ENCODE results near the gene ZBTB46. TPM values are rescaled to one million over a fixed set of nuclear protein-coding genes. Genes with fewer than 3 reads are reported as not detected.
"Not testable (repeated sequence)": the region's sequence is repeated elsewhere in the genome, so short reads cannot be mapped to it uniquely, and the experiment has no call there.

The ZBTB46 gene
- 52.2 TPM for total RNA-seq

DNA sequence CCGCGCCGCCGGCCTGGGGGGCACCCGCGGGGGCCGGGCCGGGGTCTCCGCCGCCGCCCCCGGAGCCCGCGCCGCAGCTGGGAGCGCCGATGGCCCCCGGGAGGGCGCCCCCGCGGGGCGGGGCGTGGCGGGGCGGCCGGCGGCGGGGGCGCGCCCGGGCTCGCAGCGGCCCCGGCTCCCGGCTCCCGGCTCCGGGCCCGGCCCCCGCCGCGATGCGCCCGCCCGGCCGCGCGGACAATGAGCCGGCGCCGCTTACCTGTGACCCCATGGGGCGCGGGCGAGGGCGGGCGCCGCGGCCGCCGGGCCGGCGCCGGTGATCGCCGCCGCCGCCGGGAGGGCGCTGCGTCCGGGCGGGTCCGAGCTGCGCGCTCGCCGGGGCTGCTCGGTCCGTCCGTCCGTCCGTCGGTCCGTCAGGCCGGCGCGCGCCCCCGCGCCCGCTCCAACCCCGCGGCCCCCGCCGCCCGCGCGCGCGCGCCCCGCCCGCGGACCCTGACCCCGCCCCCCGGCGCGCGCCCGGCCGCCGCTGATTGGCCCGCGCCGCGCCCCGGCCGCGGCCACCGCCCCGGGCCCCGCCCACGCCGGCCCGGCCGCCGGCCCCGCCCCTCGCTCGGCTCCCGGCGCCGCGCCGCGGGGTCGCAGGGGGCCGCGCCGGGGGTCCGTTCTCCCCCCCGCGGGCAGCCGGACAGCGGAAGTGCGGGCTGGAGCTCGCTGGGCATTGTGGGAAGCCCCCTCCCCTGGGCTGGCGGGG is at the start of gene ZBTB46:
Gene ZBTB46 (minus strand): TSS at position 424 of the 748 bp plus-strand sequence. CDS start 40,507 bp downstream, outside the sequence.
- no peaks in the 10 kb centered on the region for H3K36me3 ChIP-seq (ENCODE audit: control insufficient read depth in 3 of 3, insufficient read depth in 3 of 3, low read length in 3 of 3)
- no peak within 1 kb of the TSS for H3K27ac ChIP-seq (ENCODE audit: low read depth, low read length)
- peaks cover 20 to 41% (median 26%) of the 10 kb centered on the region in 3 donors for H3K4me1 ChIP-seq (ENCODE audit: control insufficient read depth in 3 of 3, insufficient read depth in 3 of 3, low read length in 3 of 3)
- H3K27me3 ChIP-seq (ENCODE audit: control insufficient read depth in 3 of 3, insufficient read depth in 3 of 3, low read length in 3 of 3) = peaks cover 0 to 16% (median 0%) of the 10 kb centered on the region in 3 donors
- H3K4me3 ChIP-seq (ENCODE audit: low read length in 3 of 3) = peak within 1 kb of the TSS; percentile 58 to 74 (median 73)
- no peaks in the 10 kb centered on the region for H3K9me3 ChIP-seq (ENCODE audit: control insufficient read depth in 3 of 3, low read length in 3 of 3)
- peak within 1 kb of the TSS; percentile 16 to 82 (median 74) for H3K9ac ChIP-seq (ENCODE audit: low read depth in 1 of 3, low read length in 3 of 3)

GRCh38 chr20:63878899-63879663 is 48.0 kb upstream of the ZBTB46 start:
- H3K9ac ChIP-seq (ENCODE audit: low read depth in 1 of 3, low read length in 3 of 3) = peak overlapping the region in 1 of 3 donors; percentile 73
- H3K27me3 ChIP-seq (ENCODE audit: control insufficient read depth in 3 of 3, insufficient read depth in 3 of 3, low read length in 3 of 3) = no peaks in the 10 kb centered on the region
- peaks cover 32 to 55% (median 50%) of the 10 kb centered on the region in 3 donors for H3K36me3 ChIP-seq (ENCODE audit: control insufficient read depth in 3 of 3, insufficient read depth in 3 of 3, low read length in 3 of 3)
- no peaks in the 10 kb centered on the region for H3K9me3 ChIP-seq (ENCODE audit: control insufficient read depth in 3 of 3, low read length in 3 of 3)
- H3K4me3 ChIP-seq (ENCODE audit: low read length in 3 of 3) = no peak overlapping the region
- peak overlapping the region; percentile 81 for H3K27ac ChIP-seq (ENCODE audit: low read depth, low read length)
- H3K4me1 ChIP-seq (ENCODE audit: control insufficient read depth in 3 of 3, insufficient read depth in 3 of 3, low read length in 3 of 3) = peaks cover 17 to 29% (median 24%) of the 10 kb centered on the region in 3 donors

GRCh38 chr20:63877755-63878470 is 46.8 kb upstream of the ZBTB46 start:
- no peaks in the 10 kb centered on the region for H3K27me3 ChIP-seq (ENCODE audit: control insufficient read depth in 3 of 3, insufficient read depth in 3 of 3, low read length in 3 of 3)
- peak overlapping the region in 2 of 3 donors; percentile 57 to 73 for H3K9ac ChIP-seq (ENCODE audit: low read depth in 1 of 3, low read length in 3 of 3)
- peaks cover 33 to 52% (median 50%) of the 10 kb centered on the region in 3 donors for H3K36me3 ChIP-seq (ENCODE audit: control insufficient read depth in 3 of 3, insufficient read depth in 3 of 3, low read length in 3 of 3)
- peaks cover 13 to 26% (median 22%) of the 10 kb centered on the region in 3 donors for H3K4me1 ChIP-seq (ENCODE audit: control insufficient read depth in 3 of 3, insufficient read depth in 3 of 3, low read length in 3 of 3)
- peak overlapping the region in 1 of 3 donors; percentile 22 for H3K4me3 ChIP-seq (ENCODE audit: low read length in 3 of 3)
- no peaks in the 10 kb centered on the region for H3K9me3 ChIP-seq (ENCODE audit: control insufficient read depth in 3 of 3, low read length in 3 of 3)
- peak overlapping the region; percentile 81 for H3K27ac ChIP-seq (ENCODE audit: low read depth, low read length)

DNA sequence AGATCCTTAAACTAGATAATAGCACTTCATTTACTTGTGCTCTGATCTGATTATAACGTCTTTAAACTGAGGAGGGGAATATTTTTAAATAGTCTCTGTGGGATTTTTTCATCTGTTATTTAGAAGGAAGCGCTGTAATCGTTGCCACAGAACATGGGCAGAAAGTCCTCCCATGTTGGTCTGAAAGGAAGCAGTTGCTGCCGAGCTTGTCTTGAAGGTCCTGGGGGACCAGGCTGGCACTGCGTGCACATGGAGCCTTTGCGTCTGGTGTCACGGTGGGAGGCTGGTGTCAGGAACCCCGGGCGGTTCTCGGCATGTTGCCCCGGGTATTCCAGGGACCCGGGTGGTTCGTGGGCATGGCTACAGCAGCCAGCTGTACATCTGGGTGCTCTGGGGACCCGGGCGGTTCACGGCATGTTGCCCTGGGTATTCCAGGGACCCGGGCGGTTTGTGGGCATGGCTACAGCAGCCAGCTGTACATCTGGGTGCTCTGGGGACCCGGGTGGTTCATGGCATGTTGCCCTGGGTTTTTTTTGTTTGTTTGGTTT is 45.5 kb upstream of the ZBTB46 start:
- Histone ChIP-seq H3K27ac (ENCODE audit: low read depth, low read length) (no peak overlapping the region), H3K4me3 (ENCODE audit: low read length in 3 of 3) (no peak overlapping the region), H3K27me3 (ENCODE audit: control insufficient read depth in 3 of 3, insufficient read depth in 3 of 3, low read length in 3 of 3) (no peaks in the 10 kb centered on the region), H3K36me3 (ENCODE audit: control insufficient read depth in 3 of 3, insufficient read depth in 3 of 3, low read length in 3 of 3) (peaks cover 31 to 51% (median 41%) of the 10 kb centered on the region in 3 donors), H3K4me1 (ENCODE audit: control insufficient read depth in 3 of 3, insufficient read depth in 3 of 3, low read length in 3 of 3) (peaks cover 13 to 26% (median 22%) of the 10 kb centered on the region in 3 donors), H3K9me3 (ENCODE audit: control insufficient read depth in 3 of 3, low read length in 3 of 3) (no peaks in the 10 kb centered on the region), H3K9ac (ENCODE audit: low read depth in 1 of 3, low read length in 3 of 3) (no peak overlapping the region)

DNA sequence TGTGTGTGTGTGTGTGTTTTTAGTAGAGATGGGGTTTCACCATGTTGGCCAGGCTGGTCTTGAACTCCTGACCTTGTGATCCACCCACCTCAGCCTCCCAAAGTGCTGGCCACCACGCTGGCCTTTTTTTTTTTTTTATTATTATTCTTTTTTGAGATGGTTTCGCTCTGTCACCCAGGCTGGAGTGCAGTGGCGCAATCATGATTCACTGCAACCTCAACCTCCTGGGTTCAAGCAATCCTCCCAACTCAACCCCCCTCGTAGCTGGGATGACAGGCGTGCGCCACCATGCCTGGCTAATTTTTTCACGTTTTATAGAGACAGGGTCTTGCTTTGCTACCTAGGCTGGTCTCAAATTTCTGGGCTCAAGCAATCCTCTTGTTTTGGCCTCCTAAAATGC is 43.2 kb upstream of the ZBTB46 start:
- Histone ChIP-seq H3K36me3 (ENCODE audit: control insufficient read depth in 3 of 3, insufficient read depth in 3 of 3, low read length in 3 of 3) (peaks cover 41 to 59% (median 47%) of the 10 kb centered on the region in 3 donors), H3K4me1 (ENCODE audit: control insufficient read depth in 3 of 3, insufficient read depth in 3 of 3, low read length in 3 of 3) (peaks cover 13 to 25% (median 22%) of the 10 kb centered on the region in 3 donors), H3K27ac (ENCODE audit: low read depth, low read length) (peak overlapping the region; percentile 57)
- not testable (repeated sequence) for H3K4me3 ChIP-seq (ENCODE audit: low read length in 3 of 3); H3K9me3 ChIP-seq (ENCODE audit: control insufficient read depth in 3 of 3, low read length in 3 of 3); H3K27me3 ChIP-seq (ENCODE audit: control insufficient read depth in 3 of 3, insufficient read depth in 3 of 3, low read length in 3 of 3); H3K9ac ChIP-seq (ENCODE audit: low read depth in 1 of 3, low read length in 3 of 3)

- H3K27ac ChIP-seq (ENCODE audit: low read depth, low read length) = peak overlapping the region; percentile 57
- peaks cover 8 to 18% (median 15%) of the 10 kb centered on the region in 3 donors for H3K4me1 ChIP-seq (ENCODE audit: control insufficient read depth in 3 of 3, insufficient read depth in 3 of 3, low read length in 3 of 3)
- H3K9ac ChIP-seq (ENCODE audit: low read depth in 1 of 3, low read length in 3 of 3) = no peak overlapping the region
- H3K4me3 ChIP-seq (ENCODE audit: low read length in 3 of 3) = no peak overlapping the region
- no peaks in the 10 kb centered on the region for H3K27me3 ChIP-seq (ENCODE audit: control insufficient read depth in 3 of 3, insufficient read depth in 3 of 3, low read length in 3 of 3)
- peaks cover 43 to 61% (median 46%) of the 10 kb centered on the region in 3 donors for H3K36me3 ChIP-seq (ENCODE audit: control insufficient read depth in 3 of 3, insufficient read depth in 3 of 3, low read length in 3 of 3)
- H3K9me3 ChIP-seq (ENCODE audit: control insufficient read depth in 3 of 3, low read length in 3 of 3) = no peaks in the 10 kb centered on the region
These were observed 42.5 kb upstream of the ZBTB46 start for GRCh38 chr20:63873477-63873971.

DNA sequence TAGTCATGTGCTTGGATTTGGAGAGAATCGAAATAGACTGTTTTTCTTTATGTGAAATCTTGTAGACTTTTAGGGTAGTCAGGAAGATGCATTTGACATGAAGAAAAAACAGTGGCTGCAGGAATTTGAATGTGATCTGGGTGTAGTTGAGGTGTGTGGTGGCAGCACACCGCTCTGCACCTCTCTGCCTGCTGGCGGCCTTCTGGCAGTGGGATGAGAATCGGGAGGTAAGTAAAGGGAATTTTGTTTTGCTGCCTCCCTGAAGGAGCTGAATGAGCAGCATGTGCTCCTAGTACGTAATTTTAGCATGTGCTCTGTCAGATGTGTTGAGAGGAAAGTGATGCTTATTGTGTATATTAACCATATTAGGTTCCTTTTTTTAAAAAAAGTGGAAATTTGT is 37.2 kb upstream of the ZBTB46 start:
- Histone ChIP-seq H3K4me1 (ENCODE audit: control insufficient read depth in 3 of 3, insufficient read depth in 3 of 3, low read length in 3 of 3) (peaks cover 12 to 26% (median 22%) of the 10 kb centered on the region in 3 donors), H3K36me3 (ENCODE audit: control insufficient read depth in 3 of 3, insufficient read depth in 3 of 3, low read length in 3 of 3) (peaks cover 8 to 21% (median 21%) of the 10 kb centered on the region in 3 donors), H3K27me3 (ENCODE audit: control insufficient read depth in 3 of 3, insufficient read depth in 3 of 3, low read length in 3 of 3) (no peaks in the 10 kb centered on the region), H3K27ac (ENCODE audit: low read depth, low read length) (no peak overlapping the region), H3K4me3 (ENCODE audit: low read length in 3 of 3) (no peak overlapping the region), H3K9me3 (ENCODE audit: control insufficient read depth in 3 of 3, low read length in 3 of 3) (no peaks in the 10 kb centered on the region), H3K9ac (ENCODE audit: low read depth in 1 of 3, low read length in 3 of 3) (no peak overlapping the region)

- H3K9me3 ChIP-seq (ENCODE audit: control insufficient read depth in 3 of 3, low read length in 3 of 3); H3K27me3 ChIP-seq (ENCODE audit: control insufficient read depth in 3 of 3, insufficient read depth in 3 of 3, low read length in 3 of 3); H3K4me3 ChIP-seq (ENCODE audit: low read length in 3 of 3); H3K9ac ChIP-seq (ENCODE audit: low read depth in 1 of 3, low read length in 3 of 3); H3K27ac ChIP-seq (ENCODE audit: low read depth, low read length): not testable (repeated sequence)
- H3K36me3 ChIP-seq (ENCODE audit: control insufficient read depth in 3 of 3, insufficient read depth in 3 of 3, low read length in 3 of 3) = peaks cover 11 to 22% (median 22%) of the 10 kb centered on the region in 3 donors
- peaks cover 14 to 29% (median 26%) of the 10 kb centered on the region in 3 donors for H3K4me1 ChIP-seq (ENCODE audit: control insufficient read depth in 3 of 3, insufficient read depth in 3 of 3, low read length in 3 of 3)
These were observed 36.0 kb upstream of the ZBTB46 start for GRCh38 chr20:63867042-63867441.

DNA sequence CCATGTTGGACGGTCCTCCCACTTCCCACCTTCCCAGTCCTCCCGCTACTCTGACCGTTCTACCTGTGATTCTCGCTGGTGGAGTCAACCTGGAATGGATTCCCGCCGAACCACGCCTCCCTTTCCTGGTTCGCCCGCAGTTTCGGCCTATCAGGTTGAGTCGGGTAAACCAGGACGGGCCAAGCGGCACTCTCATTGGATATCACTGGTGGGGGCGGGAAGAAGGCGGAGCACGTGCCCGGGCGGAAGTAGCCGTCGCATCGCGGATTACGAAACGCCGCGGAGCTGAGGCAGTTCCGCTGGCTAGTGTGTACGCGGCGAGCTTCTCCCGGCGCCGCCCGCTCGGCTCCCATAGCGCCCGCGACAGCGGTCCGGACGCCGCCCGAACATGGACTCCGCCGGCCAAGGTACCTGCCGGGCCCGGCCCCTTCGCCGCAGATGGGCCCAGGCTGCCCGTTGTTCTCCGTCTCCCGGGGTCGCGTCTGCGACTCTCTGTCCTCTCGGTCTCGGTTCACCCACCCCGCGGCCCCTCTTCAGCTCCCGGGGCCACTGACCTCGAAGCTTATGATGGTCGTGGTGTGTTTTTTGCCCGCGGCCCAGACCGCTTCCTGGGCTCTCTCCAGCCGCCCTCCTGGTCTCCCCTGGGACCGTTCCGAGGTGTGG is 34.0 kb upstream of the ZBTB46 start, which contains the start of gene TPD52L2:
Gene TPD52L2 (plus strand): TSS at position 293 of the 663 bp plus-strand sequence. CDS start 96 bp downstream, at position 389.
- Histone ChIP-seq H3K27ac (ENCODE audit: low read depth, low read length) (peak within 1 kb of the TSS; percentile 95), H3K4me3 (ENCODE audit: low read length in 3 of 3) (peak within 1 kb of the TSS; percentile 80 to 90 (median 83)), H3K36me3 (ENCODE audit: control insufficient read depth in 3 of 3, insufficient read depth in 3 of 3, low read length in 3 of 3) (peaks cover 14 to 27% (median 20%) of the 10 kb centered on the region in 3 donors), H3K9ac (ENCODE audit: low read depth in 1 of 3, low read length in 3 of 3) (peak within 1 kb of the TSS; percentile 95 to 98 (median 96)), H3K4me1 (ENCODE audit: control insufficient read depth in 3 of 3, insufficient read depth in 3 of 3, low read length in 3 of 3) (peaks cover 14 to 29% (median 26%) of the 10 kb centered on the region in 3 donors), H3K27me3 (ENCODE audit: control insufficient read depth in 3 of 3, insufficient read depth in 3 of 3, low read length in 3 of 3) (no peaks in the 10 kb centered on the region), H3K9me3 (ENCODE audit: control insufficient read depth in 3 of 3, low read length in 3 of 3) (no peaks in the 10 kb centered on the region)
